SK-N-SH treated with all-trans-retinoic acid at 6 μM for 48 hours (cell line): ENCODE data around the gene FAM118A.

Source experiments
- PATZ1 ChIP-seq: fragments of 250-450 bp; sonication (Bioruptor Pico); IDR thresholded peaks from 2 replicates; pipeline ENCODE4 v1.8.0; 2020; ENCODE audit warnings: mild to moderate bottlenecking, moderate library complexity, borderline replicate concordance
- PPARA ChIP-seq: fragments of 250-450 bp; sonication (Bioruptor Pico); IDR thresholded peaks from 2 replicates; pipeline ENCODE4 v1.5.0; 2020; ENCODE audit warnings: mild to moderate bottlenecking, borderline replicate concordance
- SNAI2 ChIP-seq: fragments of 250-450 bp; sonication (Bioruptor Pico); IDR thresholded peaks from 2 replicates; pipeline ENCODE4 v1.5.0; 2020; ENCODE audit warnings: mild to moderate bottlenecking, moderate library complexity
- ZNF8 ChIP-seq: fragments of 450-650 bp; formaldehyde crosslinking; IDR thresholded peaks from 2 replicates; pipeline ENCODE4 v1.5.0; 2020; ENCODE audit warnings: mild to moderate bottlenecking, moderate library complexity

GRCh38 chr22:45335021-45335818 is 25.5 kb downstream of the FAM118A start:
- TF ChIP-seq SNAI2 (CRISPR knock-in tag) (no peak), PATZ1 (CRISPR knock-in tag) (no peak), ZNF8 (CRISPR knock-in tag) (no peak), PPARA (CRISPR knock-in tag) (no peak)
